Measurements from ENCODE around the gene ARHGAP4.

DNA sequence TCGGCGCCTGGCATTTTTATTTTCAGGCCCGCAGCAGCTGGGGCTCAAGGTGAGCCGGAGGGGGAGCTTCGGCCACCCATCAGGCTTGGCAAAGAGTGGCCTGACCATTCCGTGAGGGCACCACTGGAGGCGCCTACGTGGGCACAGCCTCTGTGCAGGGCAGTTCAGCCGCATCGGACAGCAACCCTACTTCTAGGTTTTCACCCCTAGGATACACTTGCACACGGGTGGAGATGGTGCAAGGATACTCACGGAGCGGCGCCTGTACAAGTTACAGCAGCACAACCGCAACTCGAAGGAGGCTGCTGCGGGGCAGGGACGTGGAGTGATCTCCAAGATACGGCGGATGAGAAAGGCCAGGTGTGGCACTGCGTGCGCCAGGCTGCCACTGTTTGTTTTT, 34.7 kb upstream of the ARHGAP4 start:
- TF ChIP-seq CTCF (IDR thresholded peaks at IDR 0.05; ENCODE audit: low read length) (no peak), EZH2 (IDR thresholded peaks at IDR 0.05; ENCODE audit: borderline replicate concordance, low read length) (no peak)
